HG02610 (cell line): Measurements from ENCODE around the gene HSPB6.
"Not testable (repeated sequence)": the region's sequence is repeated elsewhere in the genome, so short reads cannot be mapped to it uniquely, and the experiment has no call there.

Source experiments
- ATAC-seq: cut with Tn5 transposase; IDR thresholded peaks from one replicate; pipeline ENCODE4 v1.9.1; 2021; ENCODE audit warnings: mild to moderate bottlenecking, moderate library complexity; ENCODE audit not compliant: unreplicated experiment

HSPB6 gene

GRCh38 chr19:35756377-35757230 lies at the start of gene HSPB6:
Gene HSPB6 (minus strand): TSS chr19:35757029. CDS start chr19:35757008, 21 bp downstream.
- ATAC-seq: no peak

- ATAC-seq: no peak
These were observed 49.8 kb upstream of the HSPB6 start for GRCh38 chr19:35806597-35806996.

GRCh38 chr19:35805526-35806102 lies 48.8 kb upstream of the HSPB6 start:
- ATAC-seq: no peak

DNA sequence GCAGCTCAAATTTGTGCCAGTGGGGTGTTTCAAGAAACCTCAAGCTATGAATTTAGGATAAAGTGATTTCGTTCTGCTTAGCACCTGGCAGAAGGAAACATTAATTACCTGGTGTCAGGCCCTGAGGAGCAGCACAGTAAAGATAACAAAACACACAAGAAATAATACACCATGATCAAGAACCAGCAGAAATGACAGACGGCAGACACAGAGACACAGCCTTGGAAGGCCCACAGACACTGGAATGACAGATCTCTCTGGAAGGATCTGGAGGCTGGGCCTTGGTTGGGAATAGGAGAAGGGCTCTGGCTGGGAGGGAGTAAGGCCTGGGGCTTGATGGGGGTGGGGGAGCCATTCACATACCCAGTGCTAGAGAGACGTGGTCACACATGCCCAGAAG lies 45.0 kb upstream of the HSPB6 start:
- ATAC-seq: no peak

- no peak for ATAC-seq
These were observed 40.8 kb upstream of the HSPB6 start for GRCh38 chr19:35797663-35798062.

- ATAC-seq: no peak
These were observed 40.1 kb upstream of the HSPB6 start for GRCh38 chr19:35796645-35797542.

DNA sequence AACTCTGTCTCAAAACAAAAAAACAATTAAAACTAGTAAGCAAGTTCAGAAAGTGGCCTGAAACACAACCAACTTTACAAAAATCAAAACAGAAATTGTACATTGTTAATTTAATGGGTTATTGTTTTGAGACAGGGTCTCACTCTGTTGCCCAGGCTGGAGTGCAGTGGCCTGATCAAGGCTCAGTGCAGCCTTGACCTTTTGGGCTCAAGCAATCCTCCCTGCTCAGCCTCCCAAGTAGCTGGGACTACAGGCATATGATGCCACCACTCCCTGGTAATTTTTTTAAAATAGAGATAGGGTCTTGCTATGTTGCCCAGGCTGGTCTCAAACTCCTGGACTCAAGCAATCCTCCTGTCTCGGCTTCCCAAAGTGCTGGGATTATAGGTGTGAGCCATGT lies 38.7 kb upstream of the HSPB6 start:
- ATAC-seq: not testable (repeated sequence)

DNA sequence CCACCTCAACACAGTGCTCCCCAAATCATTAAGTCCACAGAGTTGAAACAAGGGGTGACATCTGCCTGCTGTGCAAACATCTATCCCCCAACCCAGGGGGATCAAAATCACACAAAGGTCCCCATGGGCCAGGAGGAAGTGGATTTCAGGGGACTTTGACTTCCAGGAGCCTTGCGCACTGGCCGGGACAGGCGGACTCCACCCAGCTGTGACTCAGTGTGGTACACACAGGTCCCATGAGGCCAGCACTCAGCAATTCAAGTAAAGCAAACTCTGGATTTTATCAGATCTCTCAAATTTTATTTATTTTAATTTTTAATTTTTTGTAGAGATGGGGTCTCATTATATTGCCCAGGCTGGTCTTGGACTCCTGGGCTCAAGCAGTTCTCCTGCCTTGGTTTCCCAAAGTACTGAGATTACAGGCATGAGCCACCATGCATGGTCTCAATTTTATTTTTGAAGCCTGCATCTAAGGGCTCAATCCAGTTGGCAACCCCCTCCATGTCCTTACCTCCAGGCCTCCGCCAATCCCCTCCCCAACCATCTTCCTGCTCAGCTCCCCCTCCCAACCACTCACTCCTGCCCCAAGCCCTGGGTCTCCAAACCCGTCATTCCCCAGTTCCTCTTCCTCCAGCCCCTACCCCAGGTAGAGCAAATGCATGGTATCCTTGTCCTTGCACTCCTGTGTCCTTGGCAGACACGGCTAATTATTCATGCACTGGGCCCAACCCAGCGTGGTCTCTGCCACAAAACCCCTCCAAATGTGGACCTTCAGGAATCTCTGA lies 36.7 kb upstream of the HSPB6 start:
- no peak for ATAC-seq

DNA sequence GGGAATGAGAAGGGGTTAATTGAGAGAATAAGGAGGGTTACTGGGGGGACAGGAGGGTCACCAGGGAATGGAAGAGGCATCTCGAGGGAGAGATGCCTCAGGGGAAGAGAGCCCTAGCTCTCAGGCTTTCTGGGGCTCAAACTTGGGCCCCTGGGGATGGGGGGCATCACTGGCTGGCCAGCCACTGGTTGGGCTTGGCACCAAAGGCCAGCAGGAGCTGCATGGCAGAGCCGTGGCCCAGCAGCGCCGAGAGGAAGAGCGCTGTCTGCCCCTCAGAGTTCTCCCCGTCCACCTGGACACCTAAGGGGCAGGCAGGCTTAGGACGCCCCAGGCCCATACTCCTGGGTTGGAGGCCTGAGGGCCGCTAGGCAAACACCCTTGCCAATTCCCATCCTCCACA lies 36.1 kb upstream of the HSPB6 start:
- no peak for ATAC-seq

DNA sequence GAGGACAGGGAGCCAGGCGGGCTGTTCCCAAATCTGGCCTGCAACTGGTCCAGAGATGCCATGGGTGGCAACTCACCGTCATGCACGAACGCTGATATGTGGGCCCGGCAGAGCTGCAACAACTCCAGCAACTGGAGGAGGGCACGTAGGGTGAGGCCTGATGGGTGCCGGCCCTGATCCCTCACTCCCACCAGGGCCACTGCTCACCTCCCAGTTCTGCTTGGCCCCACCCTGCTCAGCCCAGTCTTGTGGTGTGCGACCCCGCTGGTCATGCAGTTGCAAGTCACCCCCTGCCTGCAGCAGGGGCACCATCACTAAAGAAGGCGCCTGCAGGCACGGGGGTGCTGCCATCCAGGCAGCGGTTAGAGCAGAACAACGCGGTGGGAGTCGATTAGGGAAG lies 35.5 kb upstream of the HSPB6 start:
- no peak for ATAC-seq

GRCh38 chr19:35791814-35792279 lies 35.0 kb upstream of the HSPB6 start:
- no peak for ATAC-seq

DNA sequence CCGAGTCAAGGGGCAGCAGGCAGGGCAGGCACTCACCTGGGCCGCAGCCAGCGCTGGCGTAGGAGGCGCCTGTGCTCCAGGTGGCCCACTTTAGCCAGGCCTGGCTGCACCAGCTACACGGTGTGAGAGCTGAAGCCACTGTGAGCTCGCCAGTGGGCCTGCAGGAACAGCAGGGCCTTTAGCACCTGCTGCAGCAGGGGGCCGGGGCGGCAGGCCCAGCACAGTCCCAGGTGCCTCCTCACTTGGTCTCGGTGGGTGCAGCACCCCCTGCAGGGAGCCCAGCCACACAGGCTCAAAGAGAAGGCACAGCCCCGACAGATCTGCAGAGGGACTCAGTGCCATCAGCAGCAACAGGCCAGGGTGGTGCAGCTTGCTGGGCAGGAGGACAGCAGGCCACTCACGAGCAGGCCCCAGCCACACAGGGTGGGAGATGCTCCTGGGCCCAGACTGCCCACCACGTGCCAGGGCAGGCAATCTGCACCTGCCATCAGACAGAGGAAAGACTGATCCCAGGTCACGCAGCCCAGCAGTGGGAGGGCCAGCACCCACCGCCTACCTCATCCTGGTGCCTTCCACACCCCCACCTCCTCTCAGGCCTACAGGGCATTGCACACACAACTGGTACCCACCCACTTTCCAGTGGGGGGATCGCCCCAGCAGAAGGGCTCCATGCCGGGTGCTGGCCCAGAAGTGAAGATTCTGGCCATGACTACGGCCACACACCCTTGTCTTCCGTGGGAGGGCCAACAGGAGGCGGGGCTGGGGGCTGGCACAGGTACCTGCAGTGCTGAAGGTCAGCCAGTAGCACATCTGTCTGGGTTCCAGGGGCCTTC lies 34.4 kb upstream of the HSPB6 start:
- no peak for ATAC-seq

DNA sequence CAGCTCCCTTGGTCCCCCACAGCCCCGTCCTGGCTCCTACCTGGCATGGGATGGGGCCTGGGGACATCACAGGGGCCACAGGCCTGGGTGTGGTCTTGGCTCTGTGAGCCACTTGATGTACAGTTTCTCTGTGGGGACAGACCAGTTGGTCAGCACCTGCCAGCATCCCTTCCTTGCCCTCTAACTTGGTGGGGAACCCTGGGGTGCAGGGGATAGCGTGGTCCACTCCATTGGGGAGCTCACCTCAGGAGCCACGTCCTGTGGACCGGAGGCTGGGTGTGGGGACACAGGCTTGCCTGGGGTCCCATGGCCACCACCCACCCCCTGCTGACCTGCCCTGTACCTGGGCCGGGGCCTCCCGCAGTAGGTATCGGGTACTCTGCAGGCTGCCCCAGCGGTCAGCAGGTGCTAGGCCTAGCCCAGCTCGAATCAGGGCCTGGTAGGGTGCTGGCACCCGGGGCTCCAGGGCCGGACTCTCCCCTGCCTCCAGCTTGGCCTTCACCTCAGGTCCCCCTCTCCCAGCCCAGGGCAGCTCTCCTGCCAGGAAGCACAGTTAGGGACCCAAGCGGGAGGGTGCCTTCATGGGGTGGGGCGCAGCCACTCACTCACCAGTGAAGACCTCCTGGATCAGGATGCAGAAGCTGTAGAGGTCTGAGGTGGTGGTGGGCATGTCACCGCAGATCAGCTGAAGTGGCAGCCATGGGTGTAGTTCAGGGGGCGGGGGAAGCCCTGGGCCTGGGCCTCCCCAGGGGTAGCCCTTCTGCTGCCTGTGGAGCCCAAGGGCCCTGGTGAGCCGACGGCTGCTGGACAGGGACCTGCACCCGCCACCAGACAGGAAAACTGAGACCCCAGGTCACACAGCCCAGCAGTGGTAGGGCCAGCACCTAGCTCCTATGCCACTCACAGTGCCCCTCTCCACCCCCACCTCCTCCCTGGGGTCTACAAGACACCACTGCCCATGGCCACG lies 33.4 kb upstream of the HSPB6 start:
- no peak for ATAC-seq

DNA sequence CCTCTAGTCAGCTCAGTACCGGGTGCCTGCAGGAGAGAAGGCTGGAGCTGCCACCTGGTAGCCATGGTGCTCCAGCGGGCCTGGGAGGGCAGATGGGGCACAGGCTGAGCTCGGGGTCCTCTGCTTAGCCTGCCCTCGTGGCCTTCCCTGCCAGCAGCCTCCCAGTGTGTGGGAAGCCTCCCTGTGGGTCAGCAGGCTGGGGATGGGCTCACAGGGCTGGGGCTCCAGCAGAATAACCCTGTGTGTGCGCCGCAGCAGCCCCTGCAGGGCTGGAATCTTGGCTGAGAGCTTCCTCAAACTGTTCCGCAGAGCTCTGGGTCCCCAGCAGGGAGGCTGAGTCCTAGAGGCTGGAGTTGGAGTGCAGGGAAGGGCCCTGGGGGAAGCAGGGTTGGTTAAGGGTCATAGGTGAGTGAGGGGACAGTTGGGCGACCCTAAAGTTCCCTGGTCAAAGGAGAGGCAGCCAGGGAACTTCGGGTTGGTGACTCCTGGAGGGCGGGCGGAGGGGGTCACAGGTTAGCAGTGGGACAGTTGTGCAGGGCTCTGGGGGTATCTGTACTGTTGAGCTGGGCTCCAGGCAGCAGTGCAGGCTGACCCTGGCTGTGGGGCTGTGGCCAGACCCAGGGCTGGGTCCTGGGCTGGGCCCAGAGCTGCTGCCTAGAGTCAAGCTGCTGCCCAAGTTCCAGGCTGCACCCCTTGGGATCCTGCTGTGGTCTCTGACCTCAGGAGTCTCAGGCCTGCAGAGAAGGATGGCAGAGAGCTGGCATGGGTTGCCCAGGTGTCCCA lies 32.6 kb upstream of the HSPB6 start:
- no peak for ATAC-seq

DNA sequence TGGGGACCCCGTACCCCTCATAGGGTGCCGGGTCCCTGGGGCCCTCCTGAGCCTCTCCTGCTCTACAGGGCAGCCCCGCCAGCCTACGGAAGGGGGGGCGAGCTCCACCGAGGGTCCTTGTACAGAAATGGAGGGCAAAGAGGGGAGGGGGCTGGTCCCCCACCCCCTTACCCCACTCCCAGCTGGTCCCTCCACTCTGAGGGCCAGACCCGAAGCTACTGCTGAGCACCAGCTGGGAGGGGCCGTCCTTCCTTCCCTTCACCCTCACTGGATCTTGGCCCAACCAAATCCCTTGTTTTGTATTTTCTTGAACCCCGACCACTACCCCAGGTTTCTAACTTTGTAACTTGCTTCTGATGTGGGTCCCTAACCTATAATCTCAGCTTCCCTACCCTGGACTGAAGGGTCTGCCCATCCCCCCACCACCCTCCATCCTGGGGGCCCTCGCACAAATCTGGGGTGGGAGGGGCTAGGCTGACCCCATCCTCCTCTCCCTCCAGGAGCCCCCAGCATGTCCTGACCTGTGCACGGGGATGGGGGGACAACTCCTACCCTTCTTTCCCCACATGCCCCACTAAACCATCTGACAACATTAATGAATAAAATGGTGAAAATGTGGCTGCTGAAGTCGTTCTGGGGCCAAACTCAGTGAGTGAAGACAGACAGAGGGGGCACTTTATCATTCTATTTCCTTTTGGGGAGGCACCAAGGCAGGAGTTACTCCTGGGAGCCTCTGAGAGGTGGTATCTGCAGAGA lies 31.6 kb upstream of the HSPB6 start:
- ATAC-seq: no peak

DNA sequence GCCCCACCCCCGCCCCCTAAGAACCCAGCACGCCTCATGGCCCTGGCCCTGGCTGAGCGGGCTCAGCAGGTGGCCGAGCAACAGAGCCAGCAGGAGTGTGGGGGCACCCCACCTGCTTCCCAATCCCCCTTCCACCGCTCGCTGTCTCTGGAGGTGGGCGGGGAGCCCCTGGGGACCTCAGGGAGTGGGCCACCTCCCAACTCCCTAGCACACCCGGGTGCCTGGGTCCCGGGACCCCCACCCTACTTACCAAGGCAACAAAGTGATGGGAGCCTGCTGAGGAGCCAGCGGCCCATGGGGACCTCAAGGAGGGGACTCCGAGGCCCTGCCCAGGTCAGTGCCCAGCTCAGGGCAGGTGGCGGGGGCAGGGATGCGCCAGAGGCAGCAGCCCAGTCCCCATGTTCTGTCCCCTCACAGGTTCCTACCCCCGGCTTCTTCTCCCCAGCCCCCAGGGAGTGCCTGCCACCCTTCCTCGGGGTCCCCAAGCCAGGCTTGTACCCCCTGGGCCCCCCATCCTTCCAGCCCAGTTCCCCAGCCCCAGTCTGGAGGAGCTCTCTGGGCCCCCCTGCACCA lies 30.5 kb upstream of the HSPB6 start:
- ATAC-seq: no peak
